ENCODE results near the gene PSMA2. TPM values are rescaled to one million over a fixed set of nuclear protein-coding genes. Genes with fewer than 3 reads are reported as not detected.

Gene PSMA2
- polyA plus RNA-seq, 4 donors, result 139 to 301 (median 266) TPM

Other genes with a start within 250 kb of the PSMA2 start
- gene C7orf25, start 20.1 kb downstream of the PSMA2 start, polyA plus RNA-seq (ENCODE audit: insufficient read length in 4 of 4), result 1 to 10 TPM; 3.9 to 6.4 (median 6.2) TPM
- 100 to 1,000 TPM in 1 of 4 donors, 10 to 100 TPM in 3; 63.0 to 125 (median 91.0) TPM for gene MRPL32, start 202 bp upstream of the PSMA2 start, polyA plus RNA-seq (ENCODE audit: insufficient read length in 4 of 4)
- 10 to 100 TPM in 1 of 4 donors, 1 to 10 TPM in 2, under 1 TPM in 1; 0.33 to 10.1 (median 5.8) TPM for gene HECW1, start 180.5 kb upstream of the PSMA2 start, polyA plus RNA-seq (ENCODE audit: insufficient read length in 4 of 4)

Measured in left renal pelvis (tissue), 4 donors.